Pancreas (tissue), 10 donors: ENCODE data around the gene FCRL4. TPM values are rescaled to one million over a fixed set of nuclear protein-coding genes. Genes with fewer than 3 reads are reported as not detected.

Experiments
- ATAC-seq, 4 donors: fragments of 200-7000 bp; cut with Tn5 transposase; one replicate each; pipeline versions ENCODE4 v1.8.0 to v1.9.1; 2020; ENCODE audit warnings: mild to moderate bottlenecking in 4 of 4, moderate library complexity in 4 of 4
- DNase-seq, 6 donors: peaks; one replicate each; pipeline ENCODE4 v3.0.0-alpha.2; 2020
- FAIRE-seq: peaks from 2 replicates; lab custom pipeline; 2012; peaks lifted over from hg19 to GRCh38; lab: Jason Lieb, UNC
- H3K27ac ChIP-seq, 4 donors: fragments of 200-600 bp; sonication (generic); 1 replicate in 3 of 4; 2 replicates in 1 of 4; pipeline versions ENCODE4 v1.5.0 to v1.8.0; 2020
- H3K27me3 ChIP-seq, 4 donors: fragments of 200-600 bp; one replicate each; pipeline ENCODE4 v1.8.0; 2021
- H3K36me3 ChIP-seq, 3 donors: fragments of 200-600 bp; sonication (generic) in 1 of 3; one replicate each; pipeline versions ENCODE4 v1.5.0 to v1.8.0; 2020 to 2021
- H3K4me1 ChIP-seq, 3 donors: fragments of 200-600 bp; one replicate each; pipeline ENCODE4 v1.8.0; 2021
- H3K4me3 ChIP-seq, 4 donors: fragments of 200-600 bp; sonication (generic) in 2 of 4; one replicate each; pipeline versions ENCODE4 v1.5.0 to v1.8.0; 2020 to 2021
- H3K9me3 ChIP-seq, 4 donors: fragments of 200-600 bp; one replicate each; pipeline ENCODE4 v1.8.0; 2021
- CTCF ChIP-seq, 4 donors: fragments of 200-600 bp; sonication (generic) in 3 of 4; IDR thresholded peaks; one replicate each; pipeline versions ENCODE4 v1.5.0 to v1.8.0; 2021; ENCODE audit warnings: antibody characterized with exemption in 4 of 4
- WGBS, 2 donors: extraction: QIAGEN DNeasy Blood & Tissue Kit; methylation state at CpG; one replicate each; pipeline ENCODE4 v1.1.7; 2013; 5-methylcytosine and 5-hydroxymethylcytosine counted together
- intact Hi-C, 3 donors: fragments of 100-400 bp; cut with DNase I; formaldehyde crosslinking; loops; one replicate each; pipeline versions ENCODE4 v1.11.1 to v1.14.2; 2022
- polyA plus RNA-seq, 2 donors: library from polyadenylated mRNA; stranded (reverse); fragments of 200-250 nt; gene quantifications; one replicate each; pipeline ENCODE4 v1.2.3, GENCODE V29; 2013
- total RNA-seq, 6 donors: library from RNA; stranded (reverse); fragmentation: NEBNext Ultra II Directional in 4 of 6; extraction: Animal tissue kit (Norgen Biotek cat#: 25700) in 4 of 6; gene quantifications; one replicate each; pipeline versions ENCODE4 v1.2.1 to v1.2.4, GENCODE V29; 2021 to 2023
- donor health status: healthy with polysubstance abuse.
- donor health status: DM: no; HTN: no; CAD: no; lungs with moderate emphysema.
- donor health status: DM: no; HTN: no; CAD: no.
- donor health status: control.
- donor health status: control.
- donor health status: Bipolar disorder and iron deficiency.
- donor health status: DM: yes; HTN: yes; CAD: no.
- donor health status: DM: no; HTN: no; CAD: no.
- donor health status: DM: no; HTN: no; CAD: no.
- donor health status: DM: yes; HTN: yes; CAD: no.

FCRL4 gene
- total and polyA plus RNA-seq, 8 donors, result not detected

GRCh38 chr1:157626099-157626498 lies 28.2 kb upstream of the FCRL4 start:
- WGBS, 2 donors, result 20% methylated on average over 2 of the region's 2 CpGs
- H3K27ac ChIP-seq, result no peak overlapping the region
- H3K9me3 ChIP-seq, result no peaks in the 10 kb centered on the region
- no peaks in the 10 kb centered on the region for H3K36me3 ChIP-seq
- TF ChIP-seq CTCF (IDR thresholded peaks at IDR 0.05), result no peak
- H3K27me3 ChIP-seq, result no peaks in the 10 kb centered on the region
- no peak overlapping the region for H3K4me3 ChIP-seq
- H3K4me1 ChIP-seq, result no peaks in the 10 kb centered on the region
- ATAC-seq, result peak in 1 of 4 donors; percentile 32
- no peak for FAIRE-seq
- intact Hi-C loops, result no loop called here
- DNase-seq, result no peak

GRCh38 chr1:157624471-157624870 lies 26.6 kb upstream of the FCRL4 start:
- ATAC-seq, result no peak
- whole genome bisulfite sequencing, 2 donors, result 50 to 65% methylated on average over 2 of the region's 2 CpGs

GRCh38 chr1:157622471-157622870 lies 24.6 kb upstream of the FCRL4 start:
- DNase-seq (no peak), FAIRE-seq (no peak), ATAC-seq (no peak)
- no peak overlapping the region for H3K27ac ChIP-seq
- H3K4me1 ChIP-seq, result no peaks in the 10 kb centered on the region
- H3K4me3 ChIP-seq, result no peak overlapping the region
- 70 to 76% methylated on average over 5 of the region's 5 CpGs for WGBS, 2 donors
- intact Hi-C loops, result no loop called here
- H3K36me3 ChIP-seq, result no peaks in the 10 kb centered on the region
- no peak for TF ChIP-seq CTCF (IDR thresholded peaks at IDR 0.05)
- no peaks in the 10 kb centered on the region for H3K27me3 ChIP-seq
- H3K9me3 ChIP-seq, result no peaks in the 10 kb centered on the region

More at GRCh38 chr1:157624471-157624870, 26.6 kb upstream of the FCRL4 start:
- Histone ChIP-seq H3K27me3 (no peaks in the 10 kb centered on the region), H3K4me3 (no peak overlapping the region), H3K27ac (no peak overlapping the region), H3K36me3 (no peaks in the 10 kb centered on the region), H3K4me1 (no peaks in the 10 kb centered on the region), H3K9me3 (no peaks in the 10 kb centered on the region)
- FAIRE-seq, result no peak
- no peak for DNase-seq
- intact Hi-C loops, result no loop called here
- TF ChIP-seq CTCF (IDR thresholded peaks at IDR 0.05), result no peak

GRCh38 chr1:157618190-157618589 lies 20.3 kb upstream of the FCRL4 start:
- Histone ChIP-seq H3K4me1 (no peaks in the 10 kb centered on the region), H3K4me3 (no peak overlapping the region), H3K27ac (no peak overlapping the region), H3K9me3 (no peaks in the 10 kb centered on the region), H3K27me3 (no peaks in the 10 kb centered on the region), H3K36me3 (no peaks in the 10 kb centered on the region)
- TF ChIP-seq CTCF (IDR thresholded peaks at IDR 0.05), result no peak
- ATAC-seq (peak in 2 of 4 donors; percentile 46 to 75), DNase-seq (no peak), FAIRE-seq (no peak)
- intact Hi-C loops, result no loop called here
- WGBS, 2 donors, result 46 to 55% methylated on average over 3 of the region's 3 CpGs

- no peak for DNase-seq
- no peaks in the 10 kb centered on the region for H3K27me3 ChIP-seq
- WGBS, 2 donors, result 27 to 30% methylated on average over 1 of the region's 1 CpG
- no peak for FAIRE-seq
- no peaks in the 10 kb centered on the region for H3K36me3 ChIP-seq
- no peak overlapping the region for H3K27ac ChIP-seq
- ATAC-seq, result no peak
- no peaks in the 10 kb centered on the region for H3K4me1 ChIP-seq
- no peaks in the 10 kb centered on the region for H3K9me3 ChIP-seq
- no peak overlapping the region for H3K4me3 ChIP-seq
- intact Hi-C loops, result no loop called here
- TF ChIP-seq CTCF (IDR thresholded peaks at IDR 0.05), result no peak
Measured at GRCh38 chr1:157600236-157600635, 2.4 kb upstream of the FCRL4 start.
